DOHH2 (cell line): Measurements from ENCODE around the gene LBX2.

Experiments used
- H3F3A ChIP-seq: fragments of 200-600 bp; sonication (generic), shearing (Covaris generic); 2 replicates; pipeline ENCODE4 v1.6.0; 2016; ENCODE audit warnings: antibody characterized with exemption, mild to moderate bottlenecking; ENCODE audit not compliant: control insufficient read depth, insufficient read depth
- H3K27ac ChIP-seq: fragments of 200-600 bp; sonication (generic); 2 replicates; pipeline ENCODE4 v1.5.1; 2014; ENCODE audit warnings: low read depth, mild to moderate bottlenecking, low read length, moderate library complexity
- H3K27me3 ChIP-seq: fragments of 200-600 bp; sonication (generic); 2 replicates; pipeline ENCODE4 v1.6.1; 2014; ENCODE audit warnings: mild to moderate bottlenecking, low read length, mixed read lengths; ENCODE audit not compliant: control insufficient read depth
- H3K36me3 ChIP-seq: fragments of 200-600 bp; sonication (generic); 2 replicates; pipeline ENCODE4 v1.6.1; 2014; ENCODE audit warnings: mild to moderate bottlenecking, low read length, moderate library complexity, mixed read lengths; ENCODE audit not compliant: control insufficient read depth
- H3K4me1 ChIP-seq: fragments of 200-600 bp; sonication (generic); 2 replicates; pipeline ENCODE4 v1.6.1; 2014; ENCODE audit warnings: mild to moderate bottlenecking, low read length, mixed read lengths; ENCODE audit not compliant: control insufficient read depth
- H3K4me2 ChIP-seq: fragments of 200-600 bp; sonication (generic); 2 replicates; pipeline ENCODE4 v1.6.0; 2014; ENCODE audit warnings: mild to moderate bottlenecking, low read length, moderate library complexity
- H3K4me3 ChIP-seq: fragments of 200-600 bp; sonication (generic); 2 replicates; pipeline ENCODE4 v1.5.1; 2014; ENCODE audit warnings: mild to moderate bottlenecking, low read length, mixed read lengths
- H3K79me2 ChIP-seq: fragments of 200-600 bp; sonication (generic); 2 replicates; pipeline ENCODE4 v1.6.1; 2014; ENCODE audit warnings: mild to moderate bottlenecking, low read length, mixed read lengths; ENCODE audit not compliant: control insufficient read depth
- H3K9me2 ChIP-seq: fragments of 200-600 bp; sonication (generic); replicated peaks from 2 replicates; pipeline ENCODE4 v1.6.1; 2014; ENCODE audit warnings: mild to moderate bottlenecking, low read length, mixed read lengths; ENCODE audit not compliant: control insufficient read depth
- H3K9me3 ChIP-seq: fragments of 200-600 bp; sonication (generic); 2 replicates; pipeline ENCODE4 v1.6.1; 2014; ENCODE audit warnings: antibody characterized with exemption, low read length, mixed read lengths; ENCODE audit not compliant: control insufficient read depth, insufficient read depth
- H4K20me1 ChIP-seq: fragments of 200-600 bp; sonication (generic); 2 replicates; pipeline ENCODE4 v1.6.0; 2014; ENCODE audit warnings: low read depth, mild to moderate bottlenecking, antibody characterized with exemption, low read length, moderate library complexity; ENCODE audit not compliant: control insufficient read depth, insufficient read depth
- CTCF ChIP-seq: fragments of 200-600 bp; sonication (generic); IDR thresholded peaks from one replicate; pipeline ENCODE4 v1.5.1; 2014; ENCODE audit warnings: antibody characterized with exemption, mild to moderate bottlenecking, low read depth, low read length; ENCODE audit not compliant: poor library complexity, severe bottlenecking
- EZH2phosphoT487 ChIP-seq: fragments of 200-600 bp; sonication (generic); IDR thresholded peaks from 2 replicates; pipeline ENCODE4 v1.6.1; 2017; ENCODE audit warnings: borderline replicate concordance, mild to moderate bottlenecking, antibody characterized with exemption, low read length, moderate library complexity, mixed read lengths

The LBX2 gene

GRCh38 chr2:74544634-74545033 is 45.2 kb upstream of the LBX2 start:
- H3K36me3 ChIP-seq: no peaks in the 10 kb centered on the region
- peaks cover 31% of the 10 kb centered on the region for H3K27me3 ChIP-seq
- H3K4me1 ChIP-seq: peaks cover 4% of the 10 kb centered on the region; the same call in 1 of the 2 replicates
- no peaks in the 10 kb centered on the region for H4K20me1 ChIP-seq
- no peak overlapping the region for H3K4me3 ChIP-seq
- TF ChIP-seq CTCF: peak; percentile 46
- no peak for TF ChIP-seq EZH2phosphoT487
- H3F3A ChIP-seq: no peaks in the 10 kb centered on the region
- no peaks in the 10 kb centered on the region for H3K9me2 ChIP-seq
- no peak overlapping the region for H3K27ac ChIP-seq
- H3K4me2 ChIP-seq: no peak overlapping the region
- no peaks in the 10 kb centered on the region for H3K79me2 ChIP-seq
- no peaks in the 10 kb centered on the region for H3K9me3 ChIP-seq

- Histone ChIP-seq H3K79me2 (no peaks in the 10 kb centered on the region), H3K36me3 (no peaks in the 10 kb centered on the region), H3K4me2 (no peak overlapping the region), H3K27ac (no peak overlapping the region), H3K4me1 (0 out of 2 replicates have a peak, but pooled peaks cover 3% of the 10 kb centered on the region), H3K9me3 (no peaks in the 10 kb centered on the region), H3F3A (no peaks in the 10 kb centered on the region), H3K4me3 (no peak overlapping the region), H3K9me2 (no peaks in the 10 kb centered on the region), H4K20me1 (no peaks in the 10 kb centered on the region), H3K27me3 (peaks cover 31% of the 10 kb centered on the region)
- TF ChIP-seq EZH2phosphoT487: no peak
Measured at GRCh38 chr2:74542978-74543377, 43.6 kb upstream of the LBX2 start.

- Histone ChIP-seq H3K9me2 (no peaks in the 10 kb centered on the region), H3K9me3 (no peaks in the 10 kb centered on the region), H3K36me3 (no peaks in the 10 kb centered on the region), H3K4me3 (no peak overlapping the region), H3K27ac (no peak overlapping the region), H3K79me2 (no peaks in the 10 kb centered on the region), H3K27me3 (peaks cover 30% of the 10 kb centered on the region), H3K4me1 (0 out of 2 replicates have a peak, but pooled peaks cover 3% of the 10 kb centered on the region), H3F3A (no peaks in the 10 kb centered on the region), H4K20me1 (no peaks in the 10 kb centered on the region), H3K4me2 (no peak overlapping the region)
- TF ChIP-seq EZH2phosphoT487 (no peak), CTCF (no peak)
Measured at GRCh38 chr2:74540291-74540690, 40.9 kb upstream of the LBX2 start.

GRCh38 chr2:74538881-74539339 is 39.5 kb upstream of the LBX2 start:
- no peak overlapping the region for H3K4me2 ChIP-seq
- TF ChIP-seq CTCF (no peak), EZH2phosphoT487 (no peak)

More at GRCh38 chr2:74538881-74539339, 39.5 kb upstream of the LBX2 start:
- Histone ChIP-seq H3K79me2 (no peaks in the 10 kb centered on the region), H4K20me1 (no peaks in the 10 kb centered on the region), H3K27ac (no peak overlapping the region), H3F3A (no peaks in the 10 kb centered on the region), H3K9me3 (no peaks in the 10 kb centered on the region), H3K4me1 (0 out of 2 replicates have a peak, but pooled peaks cover 3% of the 10 kb centered on the region), H3K27me3 (peaks cover 25% of the 10 kb centered on the region), H3K4me3 (no peak overlapping the region), H3K36me3 (no peaks in the 10 kb centered on the region; the same call in 1 of the 2 replicates), H3K9me2 (no peaks in the 10 kb centered on the region)
